ENCODE measurements around the gene CDC5L. TPM values are rescaled to one million over a fixed set of nuclear protein-coding genes. Genes with fewer than 3 reads are reported as not detected.

Gene CDC5L
- total and polyA plus RNA-seq, 9 donors, result 18.6 to 28.0 (median 23.9) TPM

DNA sequence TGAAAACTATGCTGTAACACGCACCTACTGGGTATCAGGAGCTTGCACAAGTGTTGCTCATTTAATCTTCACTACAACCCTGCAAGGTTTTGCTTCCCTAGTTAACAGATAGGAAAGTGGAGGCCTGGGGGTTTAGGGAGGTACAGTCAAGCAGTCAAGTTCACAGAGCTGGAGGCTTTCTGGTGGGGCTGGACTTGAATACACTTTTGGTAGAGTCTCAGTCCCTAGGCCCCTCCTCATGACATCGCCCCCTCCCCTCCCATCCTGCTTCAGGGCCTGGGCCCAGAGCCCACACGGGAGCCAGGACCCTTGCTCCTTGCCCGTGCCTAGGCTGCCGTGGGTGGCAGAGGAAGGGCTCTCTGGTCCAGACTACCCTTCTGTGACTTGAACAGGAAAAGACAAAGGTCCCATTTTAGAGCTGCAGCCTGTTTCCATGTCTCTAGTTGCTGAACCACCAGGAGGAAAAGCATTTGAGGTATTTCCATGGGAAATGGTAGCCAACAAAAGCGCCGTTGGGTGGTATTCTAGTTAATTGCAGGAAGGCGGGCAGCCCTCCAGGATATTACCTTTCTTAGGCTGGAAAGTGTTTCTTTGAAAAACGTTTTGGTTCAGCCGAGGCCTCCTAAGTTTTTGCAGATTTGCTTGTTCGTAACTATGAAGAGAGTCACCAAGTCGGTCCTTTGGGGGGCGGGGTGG is 84.9 kb downstream of the CDC5L start:
- Histone ChIP-seq H3K4me1 (ENCODE audit: control insufficient read depth, insufficient read depth, low read length) (peaks cover 8% of the 10 kb centered on the region), H3K36me3 (ENCODE audit: control insufficient read depth, insufficient read depth, low read length) (no peaks in the 10 kb centered on the region), H3K27ac (ENCODE audit: low read length) (no peak overlapping the region), H3K4me3 (ENCODE audit: low read length) (no peak overlapping the region), H3K9me3 (replicated peaks; ENCODE audit: control insufficient read depth, low read depth, low read length) (no peaks in the 10 kb centered on the region), H3K27me3 (ENCODE audit: control insufficient read depth, insufficient read depth, low read length) (peaks cover 17% of the 10 kb centered on the region)
- 47% methylated on average over 11 of the region's 13 CpGs for WGBS (ENCODE audit: insufficient coverage)
- DNase-seq, result no peak

DNA sequence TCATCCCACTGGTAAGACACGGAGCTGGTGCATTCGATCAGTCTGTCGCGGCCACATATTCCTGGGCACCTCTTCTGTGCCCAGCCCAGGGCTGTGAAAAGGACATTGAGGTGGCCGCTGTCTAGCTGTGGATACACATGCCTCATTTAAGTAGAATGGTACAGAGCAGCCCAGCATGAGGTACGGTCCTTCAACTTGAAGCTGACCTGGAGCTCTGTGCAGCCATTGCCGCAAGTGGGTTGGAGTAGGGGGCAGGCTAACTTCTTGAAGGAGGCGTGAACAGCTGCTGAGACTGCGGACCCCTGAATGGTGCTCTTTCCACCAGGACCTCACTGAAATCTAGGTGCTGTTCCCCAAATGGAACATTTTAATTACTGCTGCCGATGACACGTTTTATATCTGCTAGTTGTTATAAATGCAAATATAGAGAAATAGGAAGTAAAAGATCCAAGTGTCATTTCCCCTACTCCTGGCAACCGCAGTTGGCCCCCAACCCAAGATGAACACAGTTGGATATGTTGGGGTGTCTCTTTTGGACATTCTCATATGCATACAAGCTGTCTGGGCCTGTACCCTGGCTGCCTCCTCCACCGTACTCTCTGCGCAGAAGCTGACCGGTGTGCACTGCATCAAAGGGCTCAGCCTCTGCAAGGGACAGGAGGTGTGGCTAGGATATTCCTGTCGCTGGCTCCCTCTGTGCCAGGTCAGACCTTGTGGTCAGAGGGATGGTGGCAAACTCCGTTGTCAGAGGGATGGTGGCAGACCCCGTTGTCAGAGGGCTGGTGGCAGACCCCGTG is 86.1 kb downstream of the CDC5L start:
- H3K36me3 ChIP-seq (ENCODE audit: control insufficient read depth, insufficient read depth, low read length), result no peaks in the 10 kb centered on the region
- no peak for DNase-seq
- H3K4me3 ChIP-seq (ENCODE audit: low read length), result no peak overlapping the region
- peaks cover 8% of the 10 kb centered on the region for H3K4me1 ChIP-seq (ENCODE audit: control insufficient read depth, insufficient read depth, low read length)
- H3K27me3 ChIP-seq (ENCODE audit: control insufficient read depth, insufficient read depth, low read length), result peaks cover 21% of the 10 kb centered on the region
- H3K27ac ChIP-seq (ENCODE audit: low read length), result no peak overlapping the region
- 88% methylated on average over 16 of the region's 19 CpGs for WGBS (ENCODE audit: insufficient coverage)
- no peaks in the 10 kb centered on the region for H3K9me3 ChIP-seq (replicated peaks; ENCODE audit: control insufficient read depth, low read depth, low read length)

DNA sequence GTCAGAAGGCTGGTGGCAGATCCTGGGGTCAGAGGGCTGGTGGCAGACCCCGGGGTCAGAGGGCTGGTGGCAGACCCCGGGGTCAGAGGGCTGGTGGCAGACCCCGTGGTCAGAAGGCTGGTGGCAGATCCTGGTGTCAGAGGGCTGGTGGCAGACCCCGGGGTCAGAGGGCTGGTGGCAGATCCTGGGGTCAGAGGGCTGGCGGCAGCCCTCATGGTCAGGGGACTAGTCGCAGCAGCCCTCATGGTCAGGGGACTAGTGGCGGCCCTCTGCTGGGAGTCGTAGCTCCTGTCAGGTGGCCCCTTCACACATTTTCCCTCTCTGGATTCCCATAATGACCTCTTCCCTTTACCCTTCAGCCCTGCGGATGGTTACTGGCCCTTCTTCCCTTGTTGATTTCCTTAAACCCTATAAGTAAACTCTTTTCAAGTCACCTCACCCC is 86.7 kb downstream of the CDC5L start:
- Histone ChIP-seq H3K4me1 (ENCODE audit: control insufficient read depth, insufficient read depth, low read length) (peaks cover 8% of the 10 kb centered on the region), H3K27me3 (ENCODE audit: control insufficient read depth, insufficient read depth, low read length) (peaks cover 21% of the 10 kb centered on the region), H3K4me3 (ENCODE audit: low read length) (no peak overlapping the region), H3K9me3 (replicated peaks; ENCODE audit: control insufficient read depth, low read depth, low read length) (no peaks in the 10 kb centered on the region), H3K27ac (ENCODE audit: low read length) (no peak overlapping the region), H3K36me3 (ENCODE audit: control insufficient read depth, insufficient read depth, low read length) (no peaks in the 10 kb centered on the region)
- DNase-seq, result no peak
- 81% methylated on average over 7 of the region's 9 CpGs for WGBS (ENCODE audit: insufficient coverage)

DNA sequence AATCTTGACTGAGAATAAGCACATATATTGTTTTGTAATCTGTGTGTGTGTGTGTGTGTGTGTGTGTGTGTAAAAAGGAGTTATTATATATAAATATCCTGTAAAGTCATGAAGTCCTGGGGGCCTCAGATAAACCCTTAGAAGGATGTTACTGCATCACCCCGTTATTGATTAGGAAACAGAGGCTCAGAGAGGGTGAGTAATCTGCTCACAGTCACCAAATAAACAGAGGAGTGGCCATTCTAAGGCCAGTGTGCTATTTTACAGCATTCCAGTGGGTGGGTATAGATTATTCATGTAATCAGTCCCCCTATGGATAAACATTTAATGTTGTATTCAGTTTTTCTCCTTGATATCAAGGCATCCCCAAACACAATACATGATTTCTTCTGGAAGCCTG is 87.1 kb downstream of the CDC5L start:
- Histone ChIP-seq H3K27me3 (ENCODE audit: control insufficient read depth, insufficient read depth, low read length) (peaks cover 21% of the 10 kb centered on the region), H3K4me3 (ENCODE audit: low read length) (no peak overlapping the region), H3K36me3 (ENCODE audit: control insufficient read depth, insufficient read depth, low read length) (no peaks in the 10 kb centered on the region), H3K27ac (ENCODE audit: low read length) (no peak overlapping the region), H3K4me1 (ENCODE audit: control insufficient read depth, insufficient read depth, low read length) (peaks cover 8% of the 10 kb centered on the region), H3K9me3 (replicated peaks; ENCODE audit: control insufficient read depth, low read depth, low read length) (no peaks in the 10 kb centered on the region)
- no peak for DNase-seq
- no CpG with 5 or more reads among the region's 1 CpG for WGBS (ENCODE audit: insufficient coverage)

DNA sequence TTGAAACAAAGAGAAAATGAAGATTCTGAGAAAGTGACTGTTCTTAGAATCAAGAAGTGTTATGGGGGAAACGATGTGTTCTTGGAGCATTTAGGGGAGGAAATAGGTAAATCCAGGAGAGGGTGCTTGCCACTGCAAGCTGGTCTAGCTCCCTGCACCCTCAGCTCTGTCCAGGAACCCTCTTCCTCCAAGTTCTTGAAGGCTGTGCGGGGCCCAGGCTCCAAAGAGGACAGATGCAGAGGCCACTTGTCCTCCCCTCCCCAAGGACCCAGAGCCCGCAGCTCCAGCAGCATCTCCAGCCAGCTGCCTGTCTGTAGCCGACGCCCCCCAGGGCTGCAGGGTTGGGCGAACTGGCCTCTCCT is 87.9 kb downstream of the CDC5L start:
- H3K36me3 ChIP-seq (ENCODE audit: control insufficient read depth, insufficient read depth, low read length), result no peaks in the 10 kb centered on the region
- no peak overlapping the region for H3K4me3 ChIP-seq (ENCODE audit: low read length)
- H3K9me3 ChIP-seq (replicated peaks; ENCODE audit: control insufficient read depth, low read depth, low read length), result no peaks in the 10 kb centered on the region
- no peak for DNase-seq
- H3K27ac ChIP-seq (ENCODE audit: low read length), result no peak overlapping the region
- 19% methylated on average over 5 of the region's 6 CpGs for WGBS (ENCODE audit: insufficient coverage)
- H3K27me3 ChIP-seq (ENCODE audit: control insufficient read depth, insufficient read depth, low read length), result peaks cover 24% of the 10 kb centered on the region
- peaks cover 11% of the 10 kb centered on the region for H3K4me1 ChIP-seq (ENCODE audit: control insufficient read depth, insufficient read depth, low read length)

DNA sequence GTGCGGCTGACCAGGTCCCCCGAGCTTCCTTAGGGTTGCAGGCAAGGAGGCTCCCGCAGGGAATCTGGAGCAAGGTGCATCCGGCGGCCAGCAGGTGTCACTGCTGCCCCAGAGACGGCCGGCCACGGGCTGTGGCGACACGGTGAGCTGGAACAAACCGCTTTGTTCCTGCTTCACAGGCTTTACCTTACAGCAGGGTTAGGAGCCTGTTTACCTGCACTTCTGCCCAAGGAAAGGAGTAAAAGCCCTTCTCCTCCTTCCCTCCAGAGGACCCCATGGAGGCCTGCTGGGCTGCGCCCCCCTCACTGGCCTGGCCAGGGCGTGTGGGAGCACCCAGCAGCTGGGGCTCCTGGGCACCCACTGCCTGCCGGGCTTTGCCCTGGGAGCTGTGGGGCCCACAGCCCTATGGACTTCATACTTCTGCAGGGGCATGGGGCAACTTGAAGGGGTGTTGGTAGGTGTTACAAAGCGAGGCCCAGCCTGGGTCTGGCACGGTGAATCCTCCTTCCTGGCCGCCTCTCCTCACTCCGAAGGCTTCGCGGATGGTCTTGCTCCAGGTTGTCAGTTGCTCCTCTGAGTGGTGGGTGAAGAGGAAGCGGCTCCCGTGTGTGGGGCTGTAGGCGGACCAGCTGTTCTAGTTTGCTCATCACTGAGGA is 88.4 kb downstream of the CDC5L start:
- Histone ChIP-seq H3K9me3 (replicated peaks; ENCODE audit: control insufficient read depth, low read depth, low read length) (no peaks in the 10 kb centered on the region), H3K36me3 (ENCODE audit: control insufficient read depth, insufficient read depth, low read length) (no peaks in the 10 kb centered on the region), H3K27ac (ENCODE audit: low read length) (no peak overlapping the region), H3K4me1 (ENCODE audit: control insufficient read depth, insufficient read depth, low read length) (peaks cover 14% of the 10 kb centered on the region), H3K4me3 (ENCODE audit: low read length) (no peak overlapping the region), H3K27me3 (ENCODE audit: control insufficient read depth, insufficient read depth, low read length) (peaks cover 24% of the 10 kb centered on the region)
- DNase-seq, result peak; percentile 78
- WGBS (ENCODE audit: insufficient coverage), result 38% methylated on average over 20 of the region's 23 CpGs

DNA sequence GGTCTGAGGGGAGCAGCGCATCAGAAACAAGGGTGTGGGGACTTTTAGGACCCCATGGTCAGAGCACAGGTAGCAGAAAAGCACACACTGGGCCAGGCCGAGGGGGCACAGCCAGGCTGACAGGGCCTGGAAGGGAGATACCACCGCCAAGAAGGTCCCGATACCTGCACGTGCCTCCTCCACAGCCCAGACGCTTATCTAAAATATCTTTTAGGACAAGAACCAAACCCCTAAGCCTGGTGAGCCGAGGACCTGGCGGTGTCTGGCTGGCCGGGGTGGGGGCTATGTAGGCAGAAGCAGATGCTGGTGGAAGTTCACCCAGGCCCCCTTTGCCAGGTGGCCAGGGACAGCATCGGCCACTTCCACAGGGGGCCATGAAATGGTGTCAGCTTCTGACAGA is 89.3 kb downstream of the CDC5L start:
- peaks cover 16% of the 10 kb centered on the region for H3K4me1 ChIP-seq (ENCODE audit: control insufficient read depth, insufficient read depth, low read length)
- peaks cover 29% of the 10 kb centered on the region for H3K27me3 ChIP-seq (ENCODE audit: control insufficient read depth, insufficient read depth, low read length)
- DNase-seq, result no peak
- H3K36me3 ChIP-seq (ENCODE audit: control insufficient read depth, insufficient read depth, low read length), result no peaks in the 10 kb centered on the region
- 97% methylated on average over 4 of the region's 10 CpGs for WGBS (ENCODE audit: insufficient coverage)
- H3K4me3 ChIP-seq (ENCODE audit: low read length), result no peak overlapping the region
- H3K9me3 ChIP-seq (replicated peaks; ENCODE audit: control insufficient read depth, low read depth, low read length), result no peaks in the 10 kb centered on the region
- no peak overlapping the region for H3K27ac ChIP-seq (ENCODE audit: low read length)

DNA sequence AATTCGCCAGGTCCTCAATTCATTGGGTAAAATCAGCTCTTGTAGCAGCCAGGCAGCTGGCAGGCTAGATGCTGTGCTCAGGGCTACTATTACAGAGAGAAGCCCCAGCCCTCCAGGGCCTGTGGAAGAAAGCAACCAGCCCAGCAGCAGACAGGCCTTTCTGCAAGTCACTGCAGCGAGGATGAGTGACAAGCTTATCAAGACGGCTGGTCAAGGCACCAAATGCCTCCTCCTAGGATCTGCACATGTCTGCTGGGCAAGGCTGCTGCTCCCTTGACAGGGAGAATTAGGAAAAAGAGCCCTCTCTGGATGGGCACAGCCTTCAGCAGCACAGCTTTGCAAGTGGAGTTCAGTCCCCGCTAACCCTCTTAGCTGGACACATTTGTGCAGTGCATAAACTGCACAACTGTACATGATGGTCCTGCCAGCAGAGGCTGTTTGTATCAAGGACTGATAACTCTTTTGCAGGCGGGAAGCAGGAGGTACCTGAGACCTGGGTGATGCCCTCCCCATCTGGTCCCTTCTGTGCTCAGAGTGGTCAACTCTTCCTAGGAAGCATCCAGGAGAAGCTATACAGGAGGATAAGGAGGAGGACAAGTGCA is 89.9 kb downstream of the CDC5L start:
- Histone ChIP-seq H3K27me3 (ENCODE audit: control insufficient read depth, insufficient read depth, low read length) (peaks cover 29% of the 10 kb centered on the region), H3K27ac (ENCODE audit: low read length) (no peak overlapping the region), H3K36me3 (ENCODE audit: control insufficient read depth, insufficient read depth, low read length) (no peaks in the 10 kb centered on the region), H3K4me1 (ENCODE audit: control insufficient read depth, insufficient read depth, low read length) (peaks cover 19% of the 10 kb centered on the region), H3K4me3 (ENCODE audit: low read length) (no peak overlapping the region), H3K9me3 (replicated peaks; ENCODE audit: control insufficient read depth, low read depth, low read length) (no peaks in the 10 kb centered on the region)
- WGBS (ENCODE audit: insufficient coverage), result 92% methylated on average over 5 of the region's 5 CpGs
- DNase-seq, result no peak

DNA sequence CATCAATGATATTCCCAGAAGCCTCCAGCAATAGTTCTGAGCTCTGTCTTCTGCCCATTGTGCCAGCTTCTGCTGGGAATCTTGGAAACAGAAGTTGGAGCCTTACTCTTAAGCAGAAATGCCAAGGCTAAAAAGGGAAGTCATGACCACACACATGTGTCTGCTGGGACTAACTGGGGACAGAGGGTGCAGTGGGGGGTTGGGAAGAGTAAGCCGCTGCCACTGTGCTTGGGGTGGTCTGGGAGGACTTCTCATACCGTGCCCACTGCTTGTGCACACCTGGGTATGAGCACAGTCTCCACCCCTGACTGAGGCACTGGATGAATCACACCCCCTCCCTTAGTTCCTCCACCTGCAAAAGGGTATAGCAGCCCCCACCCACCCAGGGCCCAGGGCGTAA is 90.7 kb downstream of the CDC5L start:
- Histone ChIP-seq H3K27ac (ENCODE audit: low read length) (no peak overlapping the region), H3K4me1 (ENCODE audit: control insufficient read depth, insufficient read depth, low read length) (peaks cover 19% of the 10 kb centered on the region), H3K9me3 (replicated peaks; ENCODE audit: control insufficient read depth, low read depth, low read length) (no peaks in the 10 kb centered on the region), H3K27me3 (ENCODE audit: control insufficient read depth, insufficient read depth, low read length) (peaks cover 32% of the 10 kb centered on the region), H3K36me3 (ENCODE audit: control insufficient read depth, insufficient read depth, low read length) (no peaks in the 10 kb centered on the region), H3K4me3 (ENCODE audit: low read length) (no peak overlapping the region)
- WGBS (ENCODE audit: insufficient coverage), result no CpG with 5 or more reads among the region's 3 CpGs
- peak; percentile 36 for DNase-seq

Measured in muscle of leg (tissue), 11 donors.